HFFc6 (cell line): Measurements from ENCODE around the gene CFAP20DC. TPM values are rescaled to one million over a fixed set of nuclear protein-coding genes. Genes with fewer than 3 reads are reported as not detected.

Experiments used
- DNase-seq: peaks from one replicate; pipeline ENCODE4 v3.0.0-alpha.2; 2018
- H3K27ac Mint-ChIP-seq: 2 replicates; pipeline ENCODE4 v1.8.0; 2020; ENCODE audit warnings: mild to moderate bottlenecking, mixed read lengths
- H3K27me3 Mint-ChIP-seq: 2 replicates; pipeline ENCODE4 v1.8.0; 2021; ENCODE audit warnings: mild to moderate bottlenecking, moderate library complexity, mixed read lengths; ENCODE audit not compliant: insufficient read depth
- H3K36me3 Mint-ChIP-seq: 2 replicates; pipeline ENCODE4 v1.8.0; 2021; ENCODE audit warnings: low read depth, mixed read lengths
- H3K4me1 Mint-ChIP-seq: 2 replicates; pipeline ENCODE4 v1.8.0; 2020; ENCODE audit warnings: low read depth, mixed read lengths
- H3K4me3 Mint-ChIP-seq: 2 replicates; pipeline ENCODE4 v1.8.0; 2020; ENCODE audit warnings: mild to moderate bottlenecking, moderate library complexity, mixed read lengths
- H3K9me3 Mint-ChIP-seq: 2 replicates; pipeline ENCODE4 v1.8.0; 2020; ENCODE audit warnings: mild to moderate bottlenecking, mixed read lengths
- total RNA-seq, 6 experiments: library from RNA; stranded (reverse); fragmentation: NEBNext Ultra II Directional; extraction: Animal tissue kit (Norgen Biotek cat#: 25700); gene quantifications; 2 replicates in 1 of 6; 3 replicates in 5 of 6; pipeline ENCODE4 v1.2.3, GENCODE V29; 2021
- TF ChIP-seq, protein P1 (sequence below): fragments of 200-600 bp; sonication (generic); IDR thresholded peaks from 2 replicates; pipeline ENCODE4 v1.5.0; 2021; ENCODE audit warnings: antibody characterized with exemption, mild to moderate bottlenecking

The CFAP20DC gene
- total RNA-seq, 6 experiments from 2014 or later: 1.2 to 2.6 (median 2.1) TPM

GRCh38 chr3:59023612-59024011 lies 26.2 kb downstream of the CFAP20DC start:
- Mint-ChIP-seq H3K27me3 (no peaks in the 10 kb centered on the region), H3K27ac (no peak overlapping the region), H3K4me1 (no peaks in the 10 kb centered on the region), H3K4me3 (no peak overlapping the region), H3K9me3 (no peaks in the 10 kb centered on the region), H3K36me3 (no peaks in the 10 kb centered on the region)
- TF ChIP-seq, protein P1, sequence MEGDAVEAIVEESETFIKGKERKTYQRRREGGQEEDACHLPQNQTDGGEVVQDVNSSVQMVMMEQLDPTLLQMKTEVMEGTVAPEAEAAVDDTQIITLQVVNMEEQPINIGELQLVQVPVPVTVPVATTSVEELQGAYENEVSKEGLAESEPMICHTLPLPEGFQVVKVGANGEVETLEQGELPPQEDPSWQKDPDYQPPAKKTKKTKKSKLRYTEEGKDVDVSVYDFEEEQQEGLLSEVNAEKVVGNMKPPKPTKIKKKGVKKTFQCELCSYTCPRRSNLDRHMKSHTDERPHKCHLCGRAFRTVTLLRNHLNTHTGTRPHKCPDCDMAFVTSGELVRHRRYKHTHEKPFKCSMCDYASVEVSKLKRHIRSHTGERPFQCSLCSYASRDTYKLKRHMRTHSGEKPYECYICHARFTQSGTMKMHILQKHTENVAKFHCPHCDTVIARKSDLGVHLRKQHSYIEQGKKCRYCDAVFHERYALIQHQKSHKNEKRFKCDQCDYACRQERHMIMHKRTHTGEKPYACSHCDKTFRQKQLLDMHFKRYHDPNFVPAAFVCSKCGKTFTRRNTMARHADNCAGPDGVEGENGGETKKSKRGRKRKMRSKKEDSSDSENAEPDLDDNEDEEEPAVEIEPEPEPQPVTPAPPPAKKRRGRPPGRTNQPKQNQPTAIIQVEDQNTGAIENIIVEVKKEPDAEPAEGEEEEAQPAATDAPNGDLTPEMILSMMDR: no peak
- DNase-seq: no peak

DNA sequence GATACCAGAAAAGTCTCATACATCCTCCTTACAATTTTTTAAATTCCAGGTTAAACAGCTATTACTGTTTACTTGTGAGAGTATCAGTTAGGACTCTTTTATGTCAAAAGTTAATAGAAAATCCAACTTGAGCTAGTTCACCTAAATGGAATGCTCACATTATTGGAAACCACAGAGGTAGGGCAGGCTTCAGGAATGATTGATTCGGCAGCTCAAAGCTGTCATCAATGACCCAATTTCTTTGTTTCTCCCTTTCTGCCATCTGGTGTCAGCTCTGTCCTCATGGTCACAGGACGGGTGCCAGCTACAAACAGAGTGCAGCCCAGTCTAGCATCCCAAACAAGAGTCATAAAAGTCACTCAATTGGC lies 32.2 kb downstream of the CFAP20DC start:
- H3K27me3 Mint-ChIP-seq: no peaks in the 10 kb centered on the region
- TF ChIP-seq, protein P1: no peak
- no peak overlapping the region for H3K4me3 Mint-ChIP-seq
- DNase-seq: no peak
- no peaks in the 10 kb centered on the region for H3K9me3 Mint-ChIP-seq
- no peaks in the 10 kb centered on the region for H3K36me3 Mint-ChIP-seq
- H3K27ac Mint-ChIP-seq: no peak overlapping the region
- H3K4me1 Mint-ChIP-seq: no peaks in the 10 kb centered on the region

DNA sequence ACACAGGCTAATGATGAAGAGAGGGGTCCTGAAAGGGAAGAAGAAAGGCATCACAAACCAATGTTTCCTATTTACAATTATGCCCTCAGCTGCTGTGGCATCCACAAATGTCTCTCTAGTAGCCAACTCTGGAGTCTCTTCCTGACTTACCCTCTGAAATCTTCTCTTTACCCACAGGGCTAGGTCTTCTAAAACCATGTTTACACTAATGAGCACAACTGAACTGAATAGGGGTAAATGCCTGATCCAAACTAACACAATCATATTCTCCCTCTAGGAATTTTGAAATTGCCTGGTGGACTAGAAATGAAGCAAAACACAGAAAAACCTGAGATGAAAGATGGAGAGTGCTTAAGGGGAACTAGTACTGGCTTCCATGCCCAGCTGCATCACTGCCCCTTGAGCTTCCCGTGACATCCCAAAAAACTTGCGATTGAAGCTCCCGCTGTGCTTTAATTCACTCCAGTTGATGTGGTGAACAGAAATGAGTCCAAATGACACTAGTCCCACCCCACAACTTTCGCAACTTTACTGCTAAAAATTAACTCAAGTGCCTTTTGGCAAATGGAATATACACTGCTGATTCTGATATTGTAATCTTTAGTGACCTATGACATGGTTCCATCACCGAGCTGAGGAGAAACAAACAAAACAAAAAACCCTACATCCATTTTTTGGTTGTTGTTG lies 32.8 kb downstream of the CFAP20DC start:
- Mint-ChIP-seq H3K9me3 (no peaks in the 10 kb centered on the region), H3K4me3 (no peak overlapping the region), H3K27me3 (no peaks in the 10 kb centered on the region), H3K4me1 (no peaks in the 10 kb centered on the region), H3K36me3 (no peaks in the 10 kb centered on the region), H3K27ac (no peak overlapping the region)
- TF ChIP-seq, protein P1: no peak
- no peak for DNase-seq

DNA sequence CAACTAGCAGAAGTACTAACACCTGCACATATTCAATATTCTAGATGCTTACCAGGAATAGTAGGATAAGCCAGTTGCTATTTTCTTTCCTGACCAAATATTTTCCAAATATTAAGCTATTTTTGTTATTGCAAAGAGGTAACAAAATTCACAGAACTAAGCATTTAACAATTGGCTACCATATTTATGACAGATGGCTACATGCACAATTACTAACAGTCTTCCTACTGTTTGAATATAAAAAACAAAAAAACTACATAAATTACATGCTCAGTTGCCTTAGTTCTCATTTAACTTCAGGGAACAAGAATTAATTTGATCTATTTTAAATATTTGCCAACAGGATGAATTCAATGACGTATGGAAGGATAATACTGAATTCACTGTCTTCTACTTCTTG lies 36.2 kb downstream of the CFAP20DC start:
- no peaks in the 10 kb centered on the region for H3K27me3 Mint-ChIP-seq
- no peaks in the 10 kb centered on the region for H3K36me3 Mint-ChIP-seq
- H3K9me3 Mint-ChIP-seq: no peaks in the 10 kb centered on the region
- no peak overlapping the region for H3K4me3 Mint-ChIP-seq
- H3K27ac Mint-ChIP-seq: no peak overlapping the region
- no peak for DNase-seq
- TF ChIP-seq, protein P1: no peak
- H3K4me1 Mint-ChIP-seq: no peaks in the 10 kb centered on the region

DNA sequence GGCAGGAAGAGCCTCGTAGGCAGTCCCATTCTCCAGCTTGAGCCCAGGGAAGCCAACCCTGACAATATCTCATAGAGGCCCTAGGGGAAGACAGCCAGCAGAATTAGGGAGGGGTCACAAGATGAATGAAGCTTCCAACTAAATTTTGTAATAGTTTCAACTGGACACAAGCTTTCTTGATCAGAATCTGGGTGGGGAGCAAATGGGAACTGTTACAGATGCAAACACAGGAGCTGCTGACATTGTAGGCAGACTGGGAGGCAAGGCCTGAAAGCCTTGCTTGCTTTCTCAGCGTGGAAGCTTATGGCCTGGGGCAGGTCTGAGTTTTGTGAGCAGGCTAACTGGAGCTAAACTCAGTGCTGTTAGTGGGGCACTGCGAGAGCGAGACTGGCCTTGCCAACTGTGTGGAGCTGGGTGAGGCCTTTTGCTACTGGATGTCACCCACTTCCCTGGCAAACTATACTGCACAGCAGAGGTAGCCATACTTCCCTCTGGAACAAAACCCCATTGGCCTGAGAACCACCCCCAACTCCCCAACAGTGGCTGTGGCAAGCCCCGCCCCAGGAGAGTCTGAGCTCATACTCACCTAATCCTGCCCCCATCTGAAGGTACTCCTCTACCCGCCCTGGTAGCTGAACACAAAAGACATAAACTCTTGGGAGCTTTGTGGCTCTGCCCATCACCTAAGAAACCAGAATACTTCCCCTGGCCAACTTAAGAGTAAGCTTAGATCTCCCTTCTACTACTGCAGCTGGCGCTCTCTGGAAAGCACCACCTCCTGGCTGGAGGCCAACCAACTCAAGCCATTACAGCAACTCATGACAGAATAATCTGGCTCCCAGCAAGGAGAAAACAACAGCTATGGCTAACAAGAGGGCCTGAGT lies 42.9 kb downstream of the CFAP20DC start:
- H3K9me3 Mint-ChIP-seq: no peaks in the 10 kb centered on the region
- TF ChIP-seq, protein P1: no peak
- H3K4me1 Mint-ChIP-seq: peaks cover 8% of the 10 kb centered on the region
- no peaks in the 10 kb centered on the region for H3K27me3 Mint-ChIP-seq
- no peaks in the 10 kb centered on the region for H3K36me3 Mint-ChIP-seq
- H3K27ac Mint-ChIP-seq: peak overlapping the region; percentile 44; the same call in 1 of the 2 replicates
- peak; percentile 50 for DNase-seq
- no peak overlapping the region for H3K4me3 Mint-ChIP-seq
